ENCODE data around the gene ASTN2.

- TF ChIP-seq POLR2A (IDR thresholded peaks at IDR 0.05; ENCODE audit: low read length) (no peak), GATA1 (IDR thresholded peaks at IDR 0.05; ENCODE audit: low read depth, low read length) (no peak)
Observed at GRCh38 chr9:117153021-117153420, 261.8 kb downstream of the ASTN2 start.

Measured in erythroblast (primary cell).